ENCODE measurements around the gene SPRR5. TPM values are rescaled to one million over a fixed set of nuclear protein-coding genes. Genes with fewer than 3 reads are reported as not detected.

Gene SPRR5
- polyA plus RNA-seq, 1 of the 3 experiments (the other 2 are of a cell fraction), result not detected

- no peak for DNase-seq
- no peaks in the 10 kb centered on the region for H3F3A ChIP-seq (replicated peaks; ENCODE audit: insufficient read depth)
- no peaks in the 10 kb centered on the region for H3K36me3 ChIP-seq (replicated peaks in 1 of 2; ENCODE audit: control insufficient read depth in 1 of 2, insufficient read depth in 2 of 2, low read length in 1 of 2)
- 5% methylated on average over 4 of the region's 4 CpGs for WGBS (ENCODE audit: low lambda C conversion rate)
- H3K9me2 ChIP-seq, result no peaks in the 10 kb centered on the region
- no peak overlapping the region for H2AFZ ChIP-seq (ENCODE audit: low read depth)
- ChIA-PET CTCF (no interaction called here), POLR2A (no interaction called here)
- TF ChIP-seq ZBTB33 (IDR thresholded peaks at IDR 0.05; ENCODE audit: borderline replicate concordance, low read depth) (no peak), EP300 (IDR thresholded peaks at IDR 0.05; ENCODE audit: borderline replicate concordance in 1 of 2, low read depth in 1 of 2, low read length in 1 of 2) (no peak), RCOR1 (IDR thresholded peaks at IDR 0.05; ENCODE audit: low read length) (no peak), MAX (IDR thresholded peaks at IDR 0.05; ENCODE audit: low read depth) (no peak), JUND (IDR thresholded peaks at IDR 0.05) (no peak), ELF1 (IDR thresholded peaks at IDR 0.05) (no peak), CHD2 (IDR thresholded peaks at IDR 0.05; ENCODE audit: low read length, partially characterized antibody) (no peak), GATA2 (CRISPR knock-in tag; IDR thresholded peaks at IDR 0.05) (no peak)
- no peak overlapping the region for H3K9ac ChIP-seq
- H3K4me2 ChIP-seq, result no peak overlapping the region
- H4K20me1 ChIP-seq (ENCODE audit: insufficient read depth), result no peaks in the 10 kb centered on the region
- no peak overlapping the region for H3K4me3 ChIP-seq (ENCODE audit: low read depth in 2 of 2, low read length in 1 of 2)
- H3K27me3 ChIP-seq (ENCODE audit: insufficient read depth), result peaks cover 6% of the 10 kb centered on the region; the same call in 1 of the 2 replicates
- H3K9me3 ChIP-seq, result no peaks in the 10 kb centered on the region
- no peak overlapping the region for H3K27ac ChIP-seq (ENCODE audit: low read depth in 2 of 2, low read length in 1 of 2)
- H3K79me2 ChIP-seq (ENCODE audit: insufficient read depth), result no peaks in the 10 kb centered on the region
- no peaks in the 10 kb centered on the region for H3K4me1 ChIP-seq (ENCODE audit: control insufficient read depth in 1 of 2, insufficient read depth in 2 of 2, low read depth in 1 of 2, low read length in 1 of 2)
These were observed 25.3 kb downstream of the SPRR5 start for GRCh38 chr1:152972196-152972886.

DNA sequence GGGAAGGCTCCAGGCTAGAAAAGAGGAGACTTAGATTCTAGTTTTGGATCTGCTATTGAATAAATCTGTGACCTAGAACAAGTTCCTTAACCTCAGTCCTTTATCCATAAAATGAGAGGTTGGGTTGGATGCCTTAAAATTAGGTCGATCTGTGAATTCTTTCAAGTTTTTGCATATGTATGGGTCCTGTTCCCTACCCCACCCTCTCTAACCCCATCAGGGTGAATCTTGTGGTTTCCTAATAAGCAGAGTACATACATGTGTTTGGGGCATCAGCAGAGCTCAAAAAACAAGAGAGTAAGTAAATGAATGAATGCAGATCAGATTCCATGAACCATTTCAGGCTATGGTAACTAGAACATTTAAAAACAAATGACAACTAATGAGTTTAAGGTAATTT is 29.7 kb downstream of the SPRR5 start:
- no peak for DNase-seq
- no peak overlapping the region for H3K27ac ChIP-seq (ENCODE audit: low read depth in 2 of 2, low read length in 1 of 2)
- no peaks in the 10 kb centered on the region for H3K9me3 ChIP-seq
- H3F3A ChIP-seq (replicated peaks; ENCODE audit: insufficient read depth), result no peaks in the 10 kb centered on the region
- H4K20me1 ChIP-seq (ENCODE audit: insufficient read depth), result no peaks in the 10 kb centered on the region
- H3K4me2 ChIP-seq, result no peak overlapping the region
- H2AFZ ChIP-seq (ENCODE audit: low read depth), result no peak overlapping the region
- POLR2A ChIA-PET, result no interaction called here
- H3K27me3 ChIP-seq (ENCODE audit: insufficient read depth), result 0 out of 2 replicates have a peak, but pooled peaks cover 6% of the 10 kb centered on the region
- CTCF ChIA-PET, result no interaction called here
- no peaks in the 10 kb centered on the region for H3K36me3 ChIP-seq (replicated peaks in 1 of 2; ENCODE audit: control insufficient read depth in 1 of 2, insufficient read depth in 2 of 2, low read length in 1 of 2)
- 5% methylated on average over 1 of the region's 1 CpG for WGBS (ENCODE audit: low lambda C conversion rate)
- no peak overlapping the region for H3K9ac ChIP-seq
- H3K4me3 ChIP-seq (ENCODE audit: low read depth in 2 of 2, low read length in 1 of 2), result no peak overlapping the region
- no peaks in the 10 kb centered on the region for H3K4me1 ChIP-seq (ENCODE audit: control insufficient read depth in 1 of 2, insufficient read depth in 2 of 2, low read depth in 1 of 2, low read length in 1 of 2)
- no peaks in the 10 kb centered on the region for H3K79me2 ChIP-seq (ENCODE audit: insufficient read depth)
- no peaks in the 10 kb centered on the region for H3K9me2 ChIP-seq
- TF ChIP-seq TAF1 (IDR thresholded peaks at IDR 0.05; ENCODE audit: borderline replicate concordance, low read depth, low read length) (no peak), NFIC (IDR thresholded peaks at IDR 0.05; ENCODE audit: borderline replicate concordance) (no peak), FOSL2 (IDR thresholded peaks at IDR 0.05; ENCODE audit: borderline replicate concordance, low read depth) (no peak), RCOR1 (IDR thresholded peaks at IDR 0.05; ENCODE audit: low read length) (no peak), REST (IDR thresholded peaks at IDR 0.05; ENCODE audit: low read depth, low read length) (no peak), RAD21 (IDR thresholded peaks at IDR 0.05; ENCODE audit: low read length) (no peak), GABPA (IDR thresholded peaks at IDR 0.05; ENCODE audit: low read depth) (no peak), USF2 (IDR thresholded peaks at IDR 0.05; ENCODE audit: borderline replicate concordance, low read depth, low read length) (no peak), IRF3 (IDR thresholded peaks at IDR 0.05; ENCODE audit: low read depth, low read length) (no peak), TCF12 (IDR thresholded peaks at IDR 0.05) (no peak), FOXJ3 (CRISPR knock-in tag; IDR thresholded peaks at IDR 0.05) (no peak), EP300 (IDR thresholded peaks at IDR 0.05; ENCODE audit: borderline replicate concordance in 1 of 2, low read depth in 1 of 2, low read length in 1 of 2) (no peak), EZH2phosphoT487 (IDR thresholded peaks at IDR 0.05; ENCODE audit: borderline replicate concordance, low read depth) (no peak)
